Suprapubic skin (tissue), 3 donors: Measurements from ENCODE around the gene CTSH.

Experiments
- CTCF ChIP-seq, 2 donors: fragments of 200-600 bp in 1 of 2; fragments of 450-650 bp in 1 of 2; sonication (generic) in 1 of 2; IDR thresholded peaks; one replicate each; pipeline ENCODE4 v1.5.1; 2016 to 2019; ENCODE audit warnings: antibody characterized with exemption in 2 of 2, mild to moderate bottlenecking in 1 of 2, moderate library complexity in 1 of 2
- POLR2A ChIP-seq, 2 donors: fragments of 450-650 bp; IDR thresholded peaks; one replicate each; pipeline ENCODE4 v1.6.1; 2017; ENCODE audit warnings: antibody characterized with exemption in 2 of 2, mild to moderate bottlenecking in 2 of 2, moderate library complexity in 2 of 2

GRCh38 chr15:78976691-78977090, 31.8 kb upstream of the CTSH start:
- no peak for TF ChIP-seq POLR2A (IDR thresholded peaks at IDR 0.05)
- TF ChIP-seq CTCF (IDR thresholded peaks at IDR 0.05) = no peak
